BE2C (cell line): ENCODE results near the gene OSMR.

Experiments used
- DNase-seq: peaks from one replicate; pipeline ENCODE4 v3.0.0-alpha.2; 2020
- H3K27me3 ChIP-seq: fragments of 250-450 bp; sonication (Bioruptor Pico); 2 replicates; pipeline ENCODE4 v1.5.1; 2020; ENCODE audit warnings: mild to moderate bottlenecking
- H3K36me3 ChIP-seq: fragments of 250-450 bp; sonication (Bioruptor Pico); 2 replicates; pipeline ENCODE4 v1.5.1; 2020; ENCODE audit warnings: mild to moderate bottlenecking
- H3K4me1 ChIP-seq: fragments of 250-450 bp; sonication (Bioruptor Pico); 2 replicates; pipeline ENCODE4 v1.5.1; 2020
- H3K4me3 ChIP-seq: 2 replicates; pipeline ENCODE4 v1.5.1; 2011; ENCODE audit warnings: low read depth, low read length
- H3K9me3 ChIP-seq: fragments of 250-450 bp; sonication (Bioruptor Pico); 2 replicates; pipeline ENCODE4 v1.5.1; 2020
- TF ChIP-seq, protein P1 (sequence below): IDR thresholded peaks from 2 replicates; pipeline ENCODE4 v1.5.1; 2012; ENCODE audit warnings: mild to moderate bottlenecking, low read depth, low read length

The OSMR gene

DNA sequence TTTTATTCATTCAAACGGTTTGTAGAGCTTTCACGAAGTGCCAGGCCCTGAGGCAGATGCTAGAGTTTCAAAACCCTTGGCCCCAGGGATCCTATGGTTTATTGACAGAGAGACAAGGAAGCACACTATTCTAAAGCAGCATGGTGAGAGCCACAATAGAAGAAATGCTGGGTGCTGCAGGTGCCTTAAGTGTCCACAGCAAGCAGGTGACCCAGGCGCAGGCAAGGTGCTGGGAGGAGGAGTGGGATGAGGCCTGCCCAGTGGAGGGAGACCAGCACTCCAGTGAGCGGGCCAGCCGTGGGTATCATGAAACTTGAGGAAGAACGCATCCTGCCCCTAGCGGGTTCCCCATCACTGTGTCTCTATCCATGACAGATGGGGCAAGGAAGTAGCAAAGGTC lies 71.0 kb downstream of the OSMR start:
- H3K4me3 ChIP-seq, result no peak overlapping the region
- H3K4me1 ChIP-seq, result no peaks in the 10 kb centered on the region
- peaks cover 7% of the 10 kb centered on the region; the same call in 1 of the 2 replicates for H3K27me3 ChIP-seq
- no peaks in the 10 kb centered on the region for H3K36me3 ChIP-seq
- H3K9me3 ChIP-seq, result no peaks in the 10 kb centered on the region
- TF ChIP-seq, protein P1, sequence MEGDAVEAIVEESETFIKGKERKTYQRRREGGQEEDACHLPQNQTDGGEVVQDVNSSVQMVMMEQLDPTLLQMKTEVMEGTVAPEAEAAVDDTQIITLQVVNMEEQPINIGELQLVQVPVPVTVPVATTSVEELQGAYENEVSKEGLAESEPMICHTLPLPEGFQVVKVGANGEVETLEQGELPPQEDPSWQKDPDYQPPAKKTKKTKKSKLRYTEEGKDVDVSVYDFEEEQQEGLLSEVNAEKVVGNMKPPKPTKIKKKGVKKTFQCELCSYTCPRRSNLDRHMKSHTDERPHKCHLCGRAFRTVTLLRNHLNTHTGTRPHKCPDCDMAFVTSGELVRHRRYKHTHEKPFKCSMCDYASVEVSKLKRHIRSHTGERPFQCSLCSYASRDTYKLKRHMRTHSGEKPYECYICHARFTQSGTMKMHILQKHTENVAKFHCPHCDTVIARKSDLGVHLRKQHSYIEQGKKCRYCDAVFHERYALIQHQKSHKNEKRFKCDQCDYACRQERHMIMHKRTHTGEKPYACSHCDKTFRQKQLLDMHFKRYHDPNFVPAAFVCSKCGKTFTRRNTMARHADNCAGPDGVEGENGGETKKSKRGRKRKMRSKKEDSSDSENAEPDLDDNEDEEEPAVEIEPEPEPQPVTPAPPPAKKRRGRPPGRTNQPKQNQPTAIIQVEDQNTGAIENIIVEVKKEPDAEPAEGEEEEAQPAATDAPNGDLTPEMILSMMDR, result no peak
- no peak for DNase-seq

- Histone ChIP-seq H3K4me3 (no peak overlapping the region), H3K27me3 (peaks cover 7% of the 10 kb centered on the region), H3K4me1 (no peaks in the 10 kb centered on the region), H3K9me3 (no peaks in the 10 kb centered on the region), H3K36me3 (no peaks in the 10 kb centered on the region)
- TF ChIP-seq, protein P1, result no peak
- DNase-seq, result no peak
Measured at GRCh38 chr5:38921174-38921573, 75.4 kb downstream of the OSMR start.

- TF ChIP-seq, protein P1, result peak; percentile 98
- Histone ChIP-seq H3K4me3 (no peak overlapping the region), H3K36me3 (no peaks in the 10 kb centered on the region), H3K9me3 (no peaks in the 10 kb centered on the region), H3K4me1 (no peaks in the 10 kb centered on the region), H3K27me3 (peaks cover 7% of the 10 kb centered on the region)
- peak; percentile 65 for DNase-seq
Measured at GRCh38 chr5:38922199-38922598, 76.4 kb downstream of the OSMR start.

- TF ChIP-seq, protein P1, result no peak
- DNase-seq, result no peak
- Histone ChIP-seq H3K36me3 (no peaks in the 10 kb centered on the region), H3K9me3 (no peaks in the 10 kb centered on the region), H3K4me3 (no peak overlapping the region), H3K27me3 (peaks cover 7% of the 10 kb centered on the region), H3K4me1 (no peaks in the 10 kb centered on the region)
Measured at GRCh38 chr5:38923661-38924451, 78.0 kb downstream of the OSMR start.

GRCh38 chr5:38925154-38925925 lies 79.5 kb downstream of the OSMR start:
- H3K27me3 ChIP-seq, result peaks cover 2% of the 10 kb centered on the region

More at GRCh38 chr5:38925154-38925925, 79.5 kb downstream of the OSMR start:
- Histone ChIP-seq H3K9me3 (no peaks in the 10 kb centered on the region), H3K4me3 (no peak overlapping the region), H3K4me1 (no peaks in the 10 kb centered on the region), H3K36me3 (no peaks in the 10 kb centered on the region)
- TF ChIP-seq, protein P1, result no peak
- no peak for DNase-seq
